Neutrophil (primary cell): Measurements from ENCODE around the gene LILRA5.
"Not testable (repeated sequence)": the region's sequence is repeated elsewhere in the genome, so short reads cannot be mapped to it uniquely, and the experiment has no call there.

ENCODE experiments used
- H3K27ac ChIP-seq: fragments of 200-600 bp; sonication (generic); 2 replicates; pipeline ENCODE4 v1.5.1; 2016; ENCODE audit warnings: mild to moderate bottlenecking, moderate library complexity
- H3K27me3 ChIP-seq: fragments of 200-600 bp; sonication (generic); 2 replicates; pipeline ENCODE4 v1.6.0; 2016; ENCODE audit warnings: mild to moderate bottlenecking
- H3K36me3 ChIP-seq: fragments of 200-600 bp; sonication (generic); 2 replicates; pipeline ENCODE4 v1.5.1; 2017
- H3K4me1 ChIP-seq, 2 experiments: fragments of 200-600 bp in 1 of 2; sonication (generic) in 1 of 2; 1 replicate in 1 of 2; 2 replicates in 1 of 2; pipeline versions ENCODE4 v1.5.1 to v1.6.1; 2013 to 2016; ENCODE audit warnings: low read depth in 1 of 2, low read length in 1 of 2, mild to moderate bottlenecking in 1 of 2, moderate library complexity in 1 of 2; ENCODE audit not compliant: control insufficient read depth in 1 of 2, insufficient read depth in 1 of 2
- H3K4me3 ChIP-seq, 2 experiments: fragments of 200-600 bp in 1 of 2; sonication (generic) in 1 of 2; 1 replicate in 1 of 2; 2 replicates in 1 of 2; pipeline ENCODE4 v1.5.1; 2013 to 2016; ENCODE audit warnings: low read depth in 1 of 2, low read length in 1 of 2, mild to moderate bottlenecking in 1 of 2, moderate library complexity in 1 of 2
- H3K9me3 ChIP-seq: fragments of 200-600 bp; sonication (generic); 2 replicates; pipeline ENCODE4 v1.5.1; 2016
- CTCF ChIP-seq: fragments of 200-600 bp; sonication (generic); IDR thresholded peaks from 2 replicates; pipeline ENCODE4 v1.5.1; 2016; ENCODE audit warnings: antibody characterized with exemption

LILRA5 gene

GRCh38 chr19:54331626-54332025 is 18.7 kb upstream of the LILRA5 start:
- H3K36me3 ChIP-seq: no peaks in the 10 kb centered on the region
- H3K9me3 ChIP-seq: no peaks in the 10 kb centered on the region
- no peaks in the 10 kb centered on the region for H3K4me1 ChIP-seq

GRCh38 chr19:54329476-54330165 is 16.7 kb upstream of the LILRA5 start:
- H3K9me3 ChIP-seq: no peaks in the 10 kb centered on the region
- H3K27me3 ChIP-seq: no peaks in the 10 kb centered on the region
- no peak for TF ChIP-seq CTCF
- H3K36me3 ChIP-seq: no peaks in the 10 kb centered on the region
- no peak overlapping the region for H3K27ac ChIP-seq
- peaks cover 0 to 4% of the 10 kb centered on the region in 2 experiments for H3K4me1 ChIP-seq
- H3K4me3 ChIP-seq: no peak overlapping the region

More at GRCh38 chr19:54331626-54332025, 18.7 kb upstream of the LILRA5 start:
- Histone ChIP-seq H3K4me3 (no peak overlapping the region), H3K27ac (no peak overlapping the region), H3K27me3 (no peaks in the 10 kb centered on the region)
- TF ChIP-seq CTCF: no peak

- H3K27ac ChIP-seq: not testable (repeated sequence)
These were observed 15.8 kb upstream of the LILRA5 start for GRCh38 chr19:54328781-54329180.

GRCh38 chr19:54325631-54326030 is 12.7 kb upstream of the LILRA5 start:
- Histone ChIP-seq H3K4me1 (peaks cover 1 to 4% of the 10 kb centered on the region in 2 experiments), H3K36me3 (no peaks in the 10 kb centered on the region), H3K4me3 (no peak overlapping the region), H3K27ac (no peak overlapping the region), H3K27me3 (no peaks in the 10 kb centered on the region), H3K9me3 (no peaks in the 10 kb centered on the region)
- no peak for TF ChIP-seq CTCF

More at GRCh38 chr19:54328781-54329180, 15.8 kb upstream of the LILRA5 start:
- not testable (repeated sequence) for H3K27me3 ChIP-seq, H3K4me1 ChIP-seq, H3K4me3 ChIP-seq, H3K9me3 ChIP-seq, H3K36me3 ChIP-seq

- peaks cover 5 to 6% of the 10 kb centered on the region in 2 experiments for H3K4me1 ChIP-seq
These were observed 12.2 kb upstream of the LILRA5 start for GRCh38 chr19:54325194-54325621.

More at GRCh38 chr19:54325194-54325621, 12.2 kb upstream of the LILRA5 start:
- H3K4me3 ChIP-seq: no peak overlapping the region
- H3K27me3 ChIP-seq: no peaks in the 10 kb centered on the region
- H3K9me3 ChIP-seq: no peaks in the 10 kb centered on the region
- H3K36me3 ChIP-seq: no peaks in the 10 kb centered on the region
- H3K27ac ChIP-seq: no peak overlapping the region
- TF ChIP-seq CTCF: peak; percentile 85
